Measurements from ENCODE around the gene RIMS4.

DNA sequence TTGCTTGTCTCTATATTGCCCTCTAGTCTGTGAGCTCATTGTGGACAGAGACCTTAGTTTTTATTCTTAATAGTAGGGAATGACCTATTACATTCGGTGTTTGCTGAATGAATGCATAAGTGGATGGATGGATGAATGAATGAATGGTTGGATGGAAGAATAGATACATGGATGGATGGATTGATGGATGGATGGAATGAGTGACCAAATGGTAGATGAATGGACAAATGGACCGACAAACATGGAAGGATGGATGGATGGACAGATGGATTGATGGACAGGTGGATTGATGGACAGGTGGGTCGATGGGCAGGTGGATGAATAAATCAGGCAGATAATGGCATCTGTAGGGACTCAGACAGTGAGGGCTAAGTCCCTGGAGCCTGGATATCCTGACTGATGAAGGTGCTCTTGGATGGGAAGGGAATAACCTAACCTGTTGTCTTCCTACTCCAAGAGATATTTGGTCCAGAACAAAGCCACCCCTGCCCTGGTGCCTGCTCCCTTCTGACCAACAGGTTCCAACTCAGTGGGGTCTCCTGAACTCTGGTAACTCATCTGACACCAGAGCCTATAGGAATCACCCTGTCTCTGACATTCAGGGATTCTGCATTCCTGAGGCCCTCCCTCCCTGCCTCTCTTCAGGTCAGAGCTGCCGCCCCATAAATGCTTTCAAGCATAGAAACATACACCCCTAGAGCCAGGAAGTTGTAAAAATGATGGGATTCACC lies 104.8 kb downstream of the RIMS4 start:
- TF ChIP-seq, protein P1, sequence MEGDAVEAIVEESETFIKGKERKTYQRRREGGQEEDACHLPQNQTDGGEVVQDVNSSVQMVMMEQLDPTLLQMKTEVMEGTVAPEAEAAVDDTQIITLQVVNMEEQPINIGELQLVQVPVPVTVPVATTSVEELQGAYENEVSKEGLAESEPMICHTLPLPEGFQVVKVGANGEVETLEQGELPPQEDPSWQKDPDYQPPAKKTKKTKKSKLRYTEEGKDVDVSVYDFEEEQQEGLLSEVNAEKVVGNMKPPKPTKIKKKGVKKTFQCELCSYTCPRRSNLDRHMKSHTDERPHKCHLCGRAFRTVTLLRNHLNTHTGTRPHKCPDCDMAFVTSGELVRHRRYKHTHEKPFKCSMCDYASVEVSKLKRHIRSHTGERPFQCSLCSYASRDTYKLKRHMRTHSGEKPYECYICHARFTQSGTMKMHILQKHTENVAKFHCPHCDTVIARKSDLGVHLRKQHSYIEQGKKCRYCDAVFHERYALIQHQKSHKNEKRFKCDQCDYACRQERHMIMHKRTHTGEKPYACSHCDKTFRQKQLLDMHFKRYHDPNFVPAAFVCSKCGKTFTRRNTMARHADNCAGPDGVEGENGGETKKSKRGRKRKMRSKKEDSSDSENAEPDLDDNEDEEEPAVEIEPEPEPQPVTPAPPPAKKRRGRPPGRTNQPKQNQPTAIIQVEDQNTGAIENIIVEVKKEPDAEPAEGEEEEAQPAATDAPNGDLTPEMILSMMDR (IDR thresholded peaks at IDR 0.05; ENCODE audit: insufficient read depth, low read length): no peak
- TF ChIP-seq GABPA (IDR thresholded peaks at IDR 0.05; ENCODE audit: low read depth): no peak
- no peak for TF ChIP-seq REST (IDR thresholded peaks at IDR 0.05; ENCODE audit: insufficient replicate concordance, low read depth)
- no peak for TF ChIP-seq POLR2AphosphoS5 (IDR thresholded peaks at IDR 0.05; ENCODE audit: low read depth)
- no peak for TF ChIP-seq SPI1 (IDR thresholded peaks at IDR 0.05; ENCODE audit: borderline replicate concordance, low read depth)

Measured in HL-60 (cell line).